NOMO-1 treated with DMSO at 0.1 percent for 48 hours (cell line): ENCODE results near the gene GTPBP4.
"Not testable (repeated sequence)": the region's sequence is repeated elsewhere in the genome, so short reads cannot be mapped to it uniquely, and the experiment has no call there.

Source experiments
- DNase-seq: peaks from one replicate; lab custom pipeline; 2025; ENCODE audit not compliant: unreplicated experiment; lab: John Stamatoyannopoulos, UW

GTPBP4 gene

DNA sequence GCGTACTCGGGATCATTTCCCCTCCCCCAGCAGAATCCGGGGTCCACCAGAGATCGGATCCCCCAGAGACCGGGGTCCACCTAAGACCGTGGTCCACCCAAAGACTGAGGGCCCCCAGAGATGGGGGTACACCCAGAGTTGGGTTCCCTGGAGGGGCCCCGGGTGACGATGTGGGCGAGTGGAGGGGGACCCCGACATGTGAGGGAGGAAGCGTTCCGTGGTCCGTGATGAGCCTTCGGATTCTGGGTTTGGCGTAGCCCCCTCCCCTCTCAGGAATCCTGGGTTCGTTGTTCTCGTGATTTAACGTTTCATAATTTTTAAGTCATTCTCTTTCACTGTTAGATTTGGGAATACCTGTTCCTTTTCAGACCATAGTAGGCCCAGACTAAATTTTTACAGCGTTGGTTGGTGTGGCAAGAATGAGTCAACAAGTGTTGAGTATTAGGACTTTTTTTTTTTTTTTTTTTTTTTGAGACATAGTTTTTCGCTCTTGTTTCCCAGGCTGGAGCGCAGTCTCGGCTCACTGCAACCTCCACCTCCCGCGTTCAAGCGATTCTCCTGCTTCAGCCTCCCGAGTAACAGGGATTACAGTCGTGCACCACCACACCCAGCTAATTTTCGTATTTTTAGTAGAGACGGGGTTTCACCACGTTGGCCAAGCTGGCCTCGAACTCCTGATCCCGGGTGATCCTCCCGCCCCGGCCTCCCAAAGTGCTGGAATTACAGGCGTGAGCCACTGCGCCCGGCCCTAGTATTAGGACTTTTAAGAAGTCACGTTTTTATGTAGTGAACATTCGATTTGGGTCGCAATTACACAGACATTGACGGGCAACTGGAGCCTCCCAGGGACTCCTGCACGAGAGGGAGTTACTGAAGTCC, 672 bp downstream of the GTPBP4 start:
- DNase-seq: peak; percentile 3

GRCh38 chr10:990808-991207, 2.6 kb downstream of the GTPBP4 start:
- no peak for DNase-seq

DNA sequence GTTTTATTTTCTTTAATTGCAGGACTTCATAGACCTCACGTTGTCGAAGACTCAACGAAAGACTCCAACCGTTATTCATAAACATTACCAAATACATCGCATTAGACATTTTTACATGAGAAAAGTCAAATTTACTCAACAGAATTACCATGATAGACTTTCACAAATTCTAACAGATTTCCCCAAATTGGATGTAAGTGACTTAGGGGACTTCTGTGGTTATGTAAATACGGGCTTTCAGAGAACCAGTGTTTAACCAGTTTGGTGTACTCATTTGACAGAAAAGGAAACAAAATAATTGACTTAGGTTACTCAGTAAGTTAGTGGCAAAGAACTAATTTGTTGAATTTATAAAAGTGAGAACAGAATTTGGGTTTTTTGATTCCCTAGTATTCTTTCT, 4.2 kb downstream of the GTPBP4 start:
- DNase-seq: no peak

DNA sequence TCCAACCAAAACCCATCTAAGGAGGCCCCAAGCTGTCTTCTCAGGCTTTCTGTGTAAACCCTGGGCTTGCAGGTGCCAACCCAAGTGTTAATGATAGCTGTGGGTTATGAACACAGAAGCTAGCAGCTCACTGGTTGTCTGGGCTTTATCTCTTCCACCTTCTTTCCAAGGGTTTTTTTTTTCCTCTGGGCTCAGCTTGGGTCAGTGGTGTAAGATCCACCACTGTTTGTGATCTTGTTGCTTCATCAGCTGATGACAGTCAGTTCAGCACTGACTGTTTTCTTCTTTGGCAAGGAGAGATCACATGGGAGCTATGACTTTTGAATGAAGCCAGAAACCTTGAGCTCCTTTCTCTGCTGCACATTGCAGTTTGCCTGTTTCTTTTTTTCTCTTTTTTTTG, 4.6 kb downstream of the GTPBP4 start:
- DNase-seq: no peak

DNA sequence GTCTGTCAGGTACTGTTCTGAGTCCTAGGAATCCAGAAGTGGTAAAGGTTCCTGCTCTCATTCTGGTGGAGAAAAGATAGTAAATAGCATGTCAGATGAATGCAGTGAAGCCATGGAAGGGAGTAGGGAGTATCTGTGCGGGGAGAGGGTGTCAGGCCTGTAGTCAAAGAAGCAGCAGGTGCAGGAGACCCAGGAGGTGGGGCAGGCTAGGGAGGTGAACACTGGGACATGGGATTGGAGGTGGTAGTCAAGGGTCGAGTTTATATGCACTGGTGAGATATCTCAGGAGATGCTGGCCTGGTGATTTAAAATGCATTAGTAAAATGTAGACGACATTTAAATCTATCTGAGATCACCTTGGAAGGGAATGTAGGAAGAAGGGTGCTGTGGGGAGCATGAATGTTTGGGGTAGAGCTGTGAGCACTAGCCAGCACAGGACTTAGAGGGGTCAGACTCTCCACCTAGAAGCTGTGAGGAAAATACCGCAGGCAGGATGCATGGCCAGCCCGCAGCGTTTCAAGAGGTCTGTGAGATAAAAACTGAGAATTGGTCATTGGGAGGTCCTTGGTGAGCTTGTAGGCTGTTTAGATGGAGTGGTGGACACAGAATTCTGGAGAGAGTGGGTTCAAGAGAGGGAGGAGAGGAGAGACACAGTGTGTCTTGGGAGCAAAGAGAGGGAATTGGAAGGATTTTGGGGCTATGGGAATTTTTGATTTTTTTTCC, 6.8 kb downstream of the GTPBP4 start:
- DNase-seq: no peak

GRCh38 chr10:995559-995926, 7.3 kb downstream of the GTPBP4 start:
- no peak for DNase-seq

DNA sequence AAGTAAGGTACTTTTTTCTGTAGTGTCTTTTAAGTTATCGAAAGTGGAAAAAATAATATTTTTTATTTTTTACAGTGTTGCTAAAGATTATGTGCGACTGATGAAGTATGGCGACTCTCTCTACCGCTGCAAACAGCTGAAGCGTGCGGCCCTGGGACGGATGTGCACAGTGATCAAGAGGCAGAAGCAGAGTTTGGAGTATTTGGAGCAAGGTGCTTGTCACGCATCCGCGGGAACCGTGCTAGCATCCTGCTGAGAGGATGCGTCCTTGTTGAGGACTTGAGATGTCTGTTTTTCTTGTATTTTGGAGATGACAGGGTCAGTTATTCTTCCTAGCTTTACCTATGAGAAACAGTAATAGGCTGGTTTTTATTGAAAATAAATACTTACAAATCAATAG, 7.8 kb downstream of the GTPBP4 start:
- no peak for DNase-seq

- no peak for DNase-seq
Measured at GRCh38 chr10:997266-998022, 9.2 kb downstream of the GTPBP4 start.

GRCh38 chr10:1002425-1003006, 14.3 kb downstream of the GTPBP4 start:
- no peak for DNase-seq

- DNase-seq: no peak
Measured at GRCh38 chr10:1003884-1004670, 15.8 kb downstream of the GTPBP4 start.

DNA sequence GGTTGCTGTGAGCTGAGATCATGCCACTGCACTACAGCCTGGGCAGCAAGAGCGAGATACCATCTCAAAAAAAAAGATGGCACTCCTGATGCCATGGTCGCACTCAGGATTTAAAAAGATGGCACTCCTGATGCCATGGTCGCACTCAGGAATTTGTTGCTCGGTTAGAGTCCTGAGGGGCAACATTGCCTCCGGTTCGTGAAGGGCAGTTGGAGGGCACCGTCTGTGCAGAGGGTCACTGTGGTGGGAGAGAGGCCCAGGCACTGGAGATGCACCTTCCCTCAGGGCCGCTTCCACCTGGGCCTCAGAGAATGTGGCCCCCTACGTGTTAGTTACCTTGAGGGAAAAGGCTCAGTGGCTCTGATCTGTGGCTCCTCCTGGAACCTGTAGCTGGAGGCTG, 18.3 kb downstream of the GTPBP4 start:
- no peak for DNase-seq

DNA sequence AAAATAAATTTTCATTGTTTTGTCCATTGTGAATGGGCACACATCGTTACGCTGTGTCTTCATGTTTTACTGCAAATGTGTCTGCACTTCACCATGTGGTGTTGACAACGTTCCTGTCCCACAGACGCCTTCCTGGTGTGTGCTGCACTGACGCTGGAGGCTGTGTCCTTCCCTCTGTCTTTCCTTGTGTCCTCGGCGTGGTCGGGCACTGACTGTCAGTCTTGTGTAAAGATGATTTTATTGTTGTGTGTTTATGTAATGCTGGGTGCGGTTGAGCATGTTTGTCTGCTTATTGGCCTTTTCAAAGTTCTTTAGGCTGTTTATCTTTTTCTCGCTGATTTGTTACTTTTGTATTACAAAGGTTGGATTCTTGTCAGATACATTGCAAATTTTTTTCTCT, 19.3 kb downstream of the GTPBP4 start:
- no peak for DNase-seq

- no peak for DNase-seq
Measured at GRCh38 chr10:1009071-1009494, 20.8 kb downstream of the GTPBP4 start.

DNA sequence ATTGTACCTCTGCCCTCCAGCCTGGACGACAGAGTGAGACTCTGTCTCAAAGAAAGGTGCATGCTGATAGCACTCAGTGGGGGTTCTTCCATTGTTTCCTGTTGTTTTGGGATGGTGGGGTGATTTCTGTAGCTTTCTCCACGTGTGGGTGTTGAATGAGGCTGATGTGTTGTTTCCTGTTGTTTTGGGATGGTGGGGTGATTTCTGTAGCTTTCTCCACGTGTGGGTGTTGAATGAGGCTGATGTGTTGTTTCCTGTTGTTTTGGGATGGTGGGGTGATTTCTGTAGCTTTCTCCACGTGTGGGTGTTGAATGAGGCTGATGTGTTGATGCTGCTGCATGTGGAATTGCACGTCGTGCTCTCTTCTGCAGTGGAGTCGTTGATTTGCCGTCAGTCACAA, 21.7 kb downstream of the GTPBP4 start:
- not testable (repeated sequence) for DNase-seq

GRCh38 chr10:1010703-1011102, 22.5 kb downstream of the GTPBP4 start:
- DNase-seq: no peak

DNA sequence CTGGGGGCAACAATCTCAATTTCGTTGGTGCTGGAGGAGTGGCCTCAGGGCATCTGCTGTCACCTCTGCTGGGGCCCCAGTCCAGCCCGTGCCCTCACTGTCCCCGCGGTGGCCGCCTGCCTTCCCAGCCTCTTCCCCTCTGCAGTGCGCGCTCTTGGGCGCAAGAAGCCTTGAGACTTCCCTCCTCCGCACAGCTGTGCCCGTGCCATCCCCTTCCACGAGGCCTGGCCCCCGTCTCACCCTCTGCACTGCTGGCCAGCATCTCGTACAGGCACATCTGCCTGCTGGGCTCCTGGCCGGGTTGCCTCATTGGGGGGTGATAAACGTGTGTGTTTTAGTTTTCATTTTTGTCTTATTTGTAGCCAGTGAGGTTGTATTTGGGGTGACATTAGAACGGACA, 23.5 kb downstream of the GTPBP4 start:
- DNase-seq: no peak

DNA sequence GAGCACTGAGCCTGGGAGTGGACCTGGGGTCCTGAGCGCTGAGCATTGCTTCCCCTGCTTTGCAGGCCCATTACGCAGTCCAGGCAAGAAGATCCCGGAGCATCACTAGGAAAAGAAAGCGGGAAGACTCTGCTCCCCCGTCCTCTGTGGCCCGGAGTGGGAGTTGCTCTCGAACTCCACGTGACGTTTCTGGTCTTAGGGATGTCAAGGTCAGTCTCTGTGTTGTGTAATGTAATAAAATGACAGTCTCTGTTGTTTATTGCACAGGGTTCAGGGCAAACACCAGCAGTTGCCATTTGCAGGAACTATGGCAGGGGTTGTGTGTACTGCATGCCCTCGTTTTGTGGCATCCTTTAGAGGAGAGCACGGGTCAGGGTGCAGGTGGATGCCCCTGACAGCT, 27.5 kb downstream of the GTPBP4 start:
- DNase-seq: no peak

GRCh38 chr10:1019362-1019761, 31.1 kb downstream of the GTPBP4 start:
- no peak for DNase-seq

DNA sequence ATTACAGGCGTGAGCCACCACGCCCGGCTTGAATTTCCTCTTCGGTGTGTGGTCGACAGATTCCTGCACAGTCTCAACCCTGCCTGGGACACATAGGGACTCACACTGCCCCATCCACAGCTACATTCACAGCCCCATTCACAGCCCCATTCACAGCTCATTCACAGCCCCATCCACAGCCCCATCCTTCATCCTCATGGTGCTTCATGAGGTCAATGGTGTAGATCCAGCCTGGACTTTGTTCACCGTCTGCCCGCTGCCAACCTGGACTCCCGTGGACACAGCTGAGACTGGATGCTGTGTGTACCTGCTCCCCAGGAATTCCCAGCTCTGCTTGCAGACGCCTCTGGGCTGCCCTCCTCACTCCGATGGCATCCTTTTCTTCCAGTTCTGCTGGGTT, 32.2 kb downstream of the GTPBP4 start:
- DNase-seq: no peak

DNA sequence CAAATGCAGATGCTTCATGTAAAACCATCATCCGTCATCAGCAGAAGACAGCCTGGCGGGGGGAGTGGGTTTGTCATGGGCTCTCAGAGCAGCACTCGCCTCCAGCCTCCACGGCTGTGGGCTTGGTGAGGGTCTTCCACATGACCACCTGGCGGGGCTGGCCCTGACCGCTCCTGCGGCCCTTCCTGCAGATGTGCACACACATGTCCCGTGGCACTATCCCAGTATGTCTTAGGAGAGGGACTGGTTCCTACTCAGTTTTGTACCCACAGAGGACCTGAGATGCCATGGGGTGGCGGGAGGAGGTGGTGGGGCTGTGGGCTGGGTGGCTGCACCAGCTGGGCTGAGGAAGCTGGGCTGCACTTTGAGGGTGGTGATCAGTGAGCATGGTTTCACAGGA, 32.7 kb downstream of the GTPBP4 start:
- no peak for DNase-seq

- DNase-seq: no peak
Measured at GRCh38 chr10:1022413-1022812, 34.2 kb downstream of the GTPBP4 start.
